ENCODE measurements around the gene NT5DC2.

Gene NT5DC2

DNA sequence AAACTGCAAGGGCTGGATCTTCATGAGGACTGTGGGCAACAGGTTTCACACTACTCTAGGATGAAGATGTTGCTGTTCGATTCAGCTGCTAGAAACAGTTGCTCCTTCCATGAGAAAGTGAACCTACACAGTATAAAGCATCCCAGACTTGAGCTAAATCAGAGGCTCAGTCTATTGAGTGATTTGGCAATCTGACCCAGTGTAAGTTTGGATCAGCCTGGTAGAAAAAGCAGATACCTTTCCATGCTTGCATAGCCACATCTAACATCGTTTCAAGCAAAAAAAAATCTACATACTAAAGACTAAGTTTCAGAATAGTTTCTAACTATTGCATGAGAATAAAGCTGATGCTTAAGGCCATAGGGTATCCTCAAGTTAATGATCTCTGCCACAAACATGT, 7.4 kb upstream of the NT5DC2 start:
- H3K9ac ChIP-seq (ENCODE audit: low read length), result no peak overlapping the region

DNA sequence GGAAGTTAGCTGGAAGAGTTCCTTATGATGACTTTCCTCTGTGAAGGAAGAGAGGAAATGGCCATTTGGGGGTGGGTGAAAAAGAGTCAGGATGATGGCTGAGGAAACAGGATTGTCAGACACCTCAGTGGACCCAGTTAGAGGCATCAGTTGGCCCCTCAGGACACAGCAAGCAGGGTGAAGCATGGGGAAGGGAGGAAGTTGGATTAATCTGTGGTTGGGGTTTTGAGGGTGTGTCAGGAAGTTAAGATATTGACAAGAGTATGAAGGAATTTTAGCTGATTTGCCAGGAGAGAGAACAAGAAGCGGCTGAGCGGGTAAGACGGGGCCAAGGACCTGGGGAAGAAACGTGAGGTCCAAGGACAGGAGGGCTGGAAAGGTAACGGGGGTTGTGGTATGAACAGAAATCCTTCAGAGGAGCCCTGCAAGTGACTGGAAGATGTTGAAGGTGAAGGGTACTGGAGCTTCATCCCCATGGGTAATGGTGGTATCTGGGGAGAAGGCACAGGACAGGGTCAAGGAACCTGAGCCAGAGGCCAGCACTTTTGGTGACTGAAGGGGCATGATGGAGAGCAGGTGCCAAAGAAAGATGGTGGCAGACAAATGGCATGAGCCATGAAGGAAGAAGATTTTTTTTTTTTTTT, 5.5 kb upstream of the NT5DC2 start:
- peaks cover 19% of the 10 kb centered on the region for H3K36me3 ChIP-seq (replicated peaks; ENCODE audit: low read depth, low read length)
- peaks cover 59% of the 10 kb centered on the region for H3K79me2 ChIP-seq (ENCODE audit: low read length)
- no peaks in the 10 kb centered on the region for H3K9me3 ChIP-seq (ENCODE audit: insufficient read depth, low read length)
- TF ChIP-seq, protein P1, sequence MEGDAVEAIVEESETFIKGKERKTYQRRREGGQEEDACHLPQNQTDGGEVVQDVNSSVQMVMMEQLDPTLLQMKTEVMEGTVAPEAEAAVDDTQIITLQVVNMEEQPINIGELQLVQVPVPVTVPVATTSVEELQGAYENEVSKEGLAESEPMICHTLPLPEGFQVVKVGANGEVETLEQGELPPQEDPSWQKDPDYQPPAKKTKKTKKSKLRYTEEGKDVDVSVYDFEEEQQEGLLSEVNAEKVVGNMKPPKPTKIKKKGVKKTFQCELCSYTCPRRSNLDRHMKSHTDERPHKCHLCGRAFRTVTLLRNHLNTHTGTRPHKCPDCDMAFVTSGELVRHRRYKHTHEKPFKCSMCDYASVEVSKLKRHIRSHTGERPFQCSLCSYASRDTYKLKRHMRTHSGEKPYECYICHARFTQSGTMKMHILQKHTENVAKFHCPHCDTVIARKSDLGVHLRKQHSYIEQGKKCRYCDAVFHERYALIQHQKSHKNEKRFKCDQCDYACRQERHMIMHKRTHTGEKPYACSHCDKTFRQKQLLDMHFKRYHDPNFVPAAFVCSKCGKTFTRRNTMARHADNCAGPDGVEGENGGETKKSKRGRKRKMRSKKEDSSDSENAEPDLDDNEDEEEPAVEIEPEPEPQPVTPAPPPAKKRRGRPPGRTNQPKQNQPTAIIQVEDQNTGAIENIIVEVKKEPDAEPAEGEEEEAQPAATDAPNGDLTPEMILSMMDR (IDR thresholded peaks at IDR 0.05; ENCODE audit: low read depth, low read length), result no peak
- no peak overlapping the region for H3K9ac ChIP-seq (ENCODE audit: low read length)
- peaks cover 20% of the 10 kb centered on the region for H3K4me1 ChIP-seq (ENCODE audit: low read length)
- peaks cover 8% of the 10 kb centered on the region for H4K20me1 ChIP-seq (ENCODE audit: insufficient read depth, low read length)
- H2AFZ ChIP-seq (ENCODE audit: low read depth, low read length), result no peak overlapping the region
- H3K4me3 ChIP-seq (ENCODE audit: low read length), result no peak overlapping the region
- H3K27ac ChIP-seq (ENCODE audit: low read length), result no peak overlapping the region
- H3K27me3 ChIP-seq (ENCODE audit: low read depth, low read length), result no peaks in the 10 kb centered on the region
- no peak overlapping the region for H3K4me2 ChIP-seq (ENCODE audit: low read length)

More for the DNA sequence above, 7.4 kb upstream of the NT5DC2 start:
- Histone ChIP-seq H3K4me2 (ENCODE audit: low read length) (no peak overlapping the region), H3K4me1 (ENCODE audit: low read length) (peaks cover 10% of the 10 kb centered on the region), H3K4me3 (ENCODE audit: low read length) (no peak overlapping the region), H3K9me3 (ENCODE audit: insufficient read depth, low read length) (no peaks in the 10 kb centered on the region), H2AFZ (ENCODE audit: low read depth, low read length) (no peak overlapping the region), H3K79me2 (ENCODE audit: low read length) (peaks cover 59% of the 10 kb centered on the region), H3K36me3 (replicated peaks; ENCODE audit: low read depth, low read length) (peaks cover 25% of the 10 kb centered on the region), H4K20me1 (ENCODE audit: insufficient read depth, low read length) (peaks cover 8% of the 10 kb centered on the region), H3K27ac (ENCODE audit: low read length) (no peak overlapping the region), H3K27me3 (ENCODE audit: low read depth, low read length) (no peaks in the 10 kb centered on the region)
- TF ChIP-seq EZH2phosphoT487 (IDR thresholded peaks at IDR 0.05; ENCODE audit: low read depth), result no peak
- TF ChIP-seq, protein P1 (IDR thresholded peaks at IDR 0.05; ENCODE audit: low read depth, low read length), result no peak

DNA sequence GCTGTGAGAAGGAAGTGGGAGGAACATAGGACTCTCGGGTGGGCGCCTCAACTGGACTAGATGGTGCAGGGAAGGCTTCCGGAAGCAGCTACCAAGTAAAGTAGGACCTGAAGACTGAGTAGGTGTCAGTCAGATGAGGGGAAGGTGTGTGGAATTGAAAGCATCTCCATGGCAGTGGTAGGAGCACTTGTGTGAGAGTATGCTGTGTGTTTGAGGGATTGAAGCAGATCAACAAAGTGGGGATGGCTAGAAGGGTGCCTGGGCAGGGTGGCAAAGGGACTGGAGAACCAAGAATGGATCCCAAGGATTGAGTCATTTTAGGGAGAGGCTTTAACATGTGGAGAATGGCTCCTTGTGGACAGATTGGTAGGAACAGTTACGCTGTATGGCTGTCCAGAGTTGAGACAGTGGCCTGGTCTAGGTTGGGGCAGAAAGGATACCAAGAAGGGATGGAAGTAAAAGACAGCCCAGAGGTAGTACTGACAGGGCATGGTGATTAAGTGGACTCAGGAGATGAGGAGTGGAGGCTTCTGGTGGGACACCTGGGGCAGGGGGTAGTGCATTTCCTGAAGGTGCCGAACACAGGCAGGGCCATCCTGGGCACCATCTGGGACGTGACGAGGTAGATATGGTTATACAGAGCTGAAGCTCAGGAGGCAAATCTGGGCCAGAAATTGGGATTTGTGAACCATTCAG, 4.2 kb upstream of the NT5DC2 start:
- H3K36me3 ChIP-seq (replicated peaks; ENCODE audit: low read depth, low read length), result peaks cover 19% of the 10 kb centered on the region
- peaks cover 60% of the 10 kb centered on the region for H3K79me2 ChIP-seq (ENCODE audit: low read length)
- no peak overlapping the region for H3K27ac ChIP-seq (ENCODE audit: low read length)
- no peak for TF ChIP-seq EZH2phosphoT487 (IDR thresholded peaks at IDR 0.05; ENCODE audit: low read depth)
- TF ChIP-seq, protein P1 (IDR thresholded peaks at IDR 0.05; ENCODE audit: low read depth, low read length), result no peak
- peaks cover 8% of the 10 kb centered on the region for H4K20me1 ChIP-seq (ENCODE audit: insufficient read depth, low read length)
- no peak overlapping the region for H2AFZ ChIP-seq (ENCODE audit: low read depth, low read length)
- H3K4me3 ChIP-seq (ENCODE audit: low read length), result peak overlapping the region; percentile 84
- peaks cover 21% of the 10 kb centered on the region for H3K4me1 ChIP-seq (ENCODE audit: low read length)
- H3K9ac ChIP-seq (ENCODE audit: low read length), result peak overlapping the region; percentile 89
- H3K9me3 ChIP-seq (ENCODE audit: insufficient read depth, low read length), result no peaks in the 10 kb centered on the region
- H3K27me3 ChIP-seq (ENCODE audit: low read depth, low read length), result no peaks in the 10 kb centered on the region
- H3K4me2 ChIP-seq (ENCODE audit: low read length), result peak overlapping the region; percentile 97

DNA sequence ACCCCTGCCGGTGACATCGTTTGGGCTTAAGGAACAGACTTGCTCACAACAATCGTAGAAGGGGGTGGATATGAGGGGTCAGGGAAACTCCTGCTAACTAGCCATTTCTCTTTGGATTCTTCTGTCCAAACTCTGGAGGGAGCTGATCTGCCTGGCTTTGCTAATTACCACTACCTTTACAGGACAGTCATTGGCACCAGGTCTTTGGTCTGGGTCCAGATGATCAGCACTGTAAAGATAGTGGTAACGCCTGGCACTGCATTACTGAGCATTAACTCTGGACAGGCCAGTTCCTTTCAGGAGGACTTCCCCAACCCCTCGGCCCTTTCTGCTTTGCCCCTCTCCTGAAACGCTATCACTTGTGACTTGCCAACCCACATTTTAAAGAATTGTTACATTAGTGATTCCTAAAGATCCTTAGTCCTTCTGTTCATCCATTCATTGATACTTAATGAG, 3.5 kb upstream of the NT5DC2 start:
- Histone ChIP-seq H3K4me2 (ENCODE audit: low read length) (peak overlapping the region; percentile 97), H3K9ac (ENCODE audit: low read length) (peak overlapping the region; percentile 89), H3K4me1 (ENCODE audit: low read length) (peaks cover 25% of the 10 kb centered on the region), H3K4me3 (ENCODE audit: low read length) (peak overlapping the region; percentile 84), H4K20me1 (ENCODE audit: insufficient read depth, low read length) (peaks cover 12% of the 10 kb centered on the region), H3K27me3 (ENCODE audit: low read depth, low read length) (no peaks in the 10 kb centered on the region), H3K27ac (ENCODE audit: low read length) (peak overlapping the region; percentile 57), H2AFZ (ENCODE audit: low read depth, low read length) (peak overlapping the region; percentile 37; the same call in 1 of the 2 replicates), H3K9me3 (ENCODE audit: insufficient read depth, low read length) (no peaks in the 10 kb centered on the region), H3K79me2 (ENCODE audit: low read length) (peaks cover 64% of the 10 kb centered on the region), H3K36me3 (replicated peaks; ENCODE audit: low read depth, low read length) (peaks cover 19% of the 10 kb centered on the region)
- TF ChIP-seq, protein P1 (IDR thresholded peaks at IDR 0.05; ENCODE audit: low read depth, low read length), result no peak
- no peak for TF ChIP-seq EZH2phosphoT487 (IDR thresholded peaks at IDR 0.05; ENCODE audit: low read depth)

Measured in OCI-LY3 (cell line).